Neural progenitor cell (in vitro differentiated cells): ENCODE measurements around the gene RPL10. TPM values are rescaled to one million over a fixed set of nuclear protein-coding genes. Genes with fewer than 3 reads are reported as not detected.

Experiments used
- DNase-seq: peaks from one replicate; pipeline ENCODE4 v3.0.0-alpha.2; 2016; ENCODE audit warnings: low spot score
- H2AFZ ChIP-seq: fragments of 200-600 bp; sonication (generic); replicated peaks from 2 replicates; pipeline ENCODE4 v1.6.1; 2016; ENCODE audit warnings: antibody characterized with exemption
- H3F3A ChIP-seq: fragments of 200-600 bp; sonication (generic); 2 replicates; pipeline ENCODE4 v1.6.1; 2016; ENCODE audit warnings: antibody characterized with exemption, low read depth
- H3K27ac ChIP-seq: fragments of 200-600 bp; sonication (generic); 2 replicates; pipeline ENCODE4 v1.5.1; 2016; ENCODE audit warnings: mild to moderate bottlenecking
- H3K27me3 ChIP-seq: fragments of 200-600 bp; sonication (generic); 2 replicates; pipeline ENCODE4 v1.6.1; 2016; ENCODE audit warnings: mild to moderate bottlenecking, moderate library complexity
- H3K36me3 ChIP-seq: fragments of 200-600 bp; sonication (generic); 2 replicates; pipeline ENCODE4 v1.5.1; 2016
- H3K4me1 ChIP-seq: fragments of 200-600 bp; sonication (generic); 2 replicates; pipeline ENCODE4 v1.6.1; 2016; ENCODE audit warnings: mixed run types
- H3K4me2 ChIP-seq: fragments of 200-600 bp; sonication (generic); 2 replicates; pipeline ENCODE4 v1.6.1; 2016
- H3K4me3 ChIP-seq: fragments of 200-600 bp; sonication (generic); 2 replicates; pipeline ENCODE4 v1.5.1; 2016
- H3K79me2 ChIP-seq: fragments of 200-600 bp; sonication (generic); 2 replicates; pipeline ENCODE4 v1.6.1; 2016; ENCODE audit warnings: low read depth
- H3K9ac ChIP-seq: fragments of 200-600 bp; sonication (generic); 2 replicates; pipeline ENCODE4 v1.6.1; 2016
- H3K9me3 ChIP-seq: fragments of 200-600 bp; sonication (generic); 2 replicates; pipeline ENCODE4 v1.5.1; 2016; ENCODE audit warnings: low read depth
- H4K20me1 ChIP-seq: fragments of 200-600 bp; sonication (generic); 2 replicates; pipeline ENCODE4 v1.6.1; 2016; ENCODE audit warnings: low read depth
- H3K27ac Mint-ChIP-seq: 3 replicates; pipeline ENCODE4 v1.8.0; 2021; ENCODE audit warnings: mixed read lengths
- H3K27me3 Mint-ChIP-seq: 2 replicates; pipeline ENCODE4 v1.8.0; 2022; ENCODE audit warnings: low read depth, mild to moderate bottlenecking, inconsistent platforms, moderate library complexity, mixed read lengths; ENCODE audit not compliant: insufficient read depth
- H3K36me3 Mint-ChIP-seq: 3 replicates; pipeline ENCODE4 v1.8.0; 2021; ENCODE audit warnings: mixed read lengths
- H3K4me1 Mint-ChIP-seq: 3 replicates; pipeline ENCODE4 v1.8.0; 2021; ENCODE audit warnings: mixed read lengths
- H3K4me3 Mint-ChIP-seq: 3 replicates; pipeline ENCODE4 v1.8.0; 2021; ENCODE audit warnings: mild to moderate bottlenecking, moderate library complexity, mixed read lengths
- H3K9me3 Mint-ChIP-seq: 3 replicates; pipeline ENCODE4 v1.8.0; 2020; ENCODE audit warnings: mixed read lengths
- EZH2 ChIP-seq: fragments of 200-600 bp; sonication (generic); IDR thresholded peaks from 2 replicates; pipeline ENCODE4 v1.6.1; 2017; ENCODE audit warnings: antibody characterized with exemption, mild to moderate bottlenecking, moderate library complexity
- EZH2phosphoT487 ChIP-seq: fragments of 200-600 bp; sonication (generic); IDR thresholded peaks from 2 replicates; pipeline ENCODE4 v1.6.1; 2017; ENCODE audit warnings: antibody characterized with exemption
- total RNA-seq: library from RNA; depleted of rRNA; stranded (reverse); fragments of >200 nt; gene quantifications from 2 replicates; pipeline ENCODE4 v1.2.3, GENCODE V29; 2015; ENCODE audit warnings: low replicate concordance
- TF ChIP-seq, protein P1 (sequence below): fragments of 200-600 bp; sonication (generic); IDR thresholded peaks from 2 replicates; pipeline ENCODE4 v1.5.1; 2017; ENCODE audit warnings: antibody characterized with exemption, mild to moderate bottlenecking

RPL10 gene
- total RNA-seq, 1 donor from 2014 or later = 4,507 TPM

DNA sequence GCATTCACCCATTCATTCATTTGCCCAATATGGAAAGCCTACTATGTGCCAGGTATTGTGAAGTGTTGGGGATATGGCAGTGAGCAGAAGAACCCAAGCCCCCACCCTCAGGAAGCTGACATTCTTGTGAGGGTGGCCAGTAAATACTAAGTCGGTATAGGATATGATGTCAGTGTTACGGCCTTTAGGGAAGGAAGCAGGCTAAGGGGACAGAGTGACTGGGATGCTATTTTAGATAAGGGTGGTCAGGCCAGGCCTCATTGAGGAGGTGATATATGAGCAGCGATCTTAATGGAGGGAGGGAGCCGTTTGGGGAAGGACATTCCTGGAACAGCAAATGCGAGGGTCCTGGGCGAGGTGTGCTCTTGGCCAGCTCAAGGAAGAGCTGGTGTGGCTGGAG is 32.3 kb downstream of the RPL10 start:
- peak overlapping the region; percentile 30 for H3K4me3 Mint-ChIP-seq
- H3K4me1 Mint-ChIP-seq = peaks cover 15% of the 10 kb centered on the region
- Histone ChIP-seq H3K9ac (no peak overlapping the region), H3K79me2 (peaks cover 16% of the 10 kb centered on the region), H3F3A (peaks cover 7% of the 10 kb centered on the region), H3K4me3 (no peak overlapping the region), H3K4me2 (no peak overlapping the region), H3K9me3 (no peaks in the 10 kb centered on the region), H3K27me3 (no peaks in the 10 kb centered on the region), H3K36me3 (no peaks in the 10 kb centered on the region), H3K27ac (no peak overlapping the region), H4K20me1 (no peaks in the 10 kb centered on the region), H2AFZ (no peak overlapping the region), H3K4me1 (no peaks in the 10 kb centered on the region)
- peaks cover 6% of the 10 kb centered on the region for H3K36me3 Mint-ChIP-seq
- H3K27me3 Mint-ChIP-seq = peaks cover 15% of the 10 kb centered on the region
- H3K27ac Mint-ChIP-seq = no peak overlapping the region
- H3K9me3 Mint-ChIP-seq = peaks cover 22% of the 10 kb centered on the region
- no peak for DNase-seq
- TF ChIP-seq EZH2 (no peak), EZH2phosphoT487 (no peak)
- TF ChIP-seq, protein P1, sequence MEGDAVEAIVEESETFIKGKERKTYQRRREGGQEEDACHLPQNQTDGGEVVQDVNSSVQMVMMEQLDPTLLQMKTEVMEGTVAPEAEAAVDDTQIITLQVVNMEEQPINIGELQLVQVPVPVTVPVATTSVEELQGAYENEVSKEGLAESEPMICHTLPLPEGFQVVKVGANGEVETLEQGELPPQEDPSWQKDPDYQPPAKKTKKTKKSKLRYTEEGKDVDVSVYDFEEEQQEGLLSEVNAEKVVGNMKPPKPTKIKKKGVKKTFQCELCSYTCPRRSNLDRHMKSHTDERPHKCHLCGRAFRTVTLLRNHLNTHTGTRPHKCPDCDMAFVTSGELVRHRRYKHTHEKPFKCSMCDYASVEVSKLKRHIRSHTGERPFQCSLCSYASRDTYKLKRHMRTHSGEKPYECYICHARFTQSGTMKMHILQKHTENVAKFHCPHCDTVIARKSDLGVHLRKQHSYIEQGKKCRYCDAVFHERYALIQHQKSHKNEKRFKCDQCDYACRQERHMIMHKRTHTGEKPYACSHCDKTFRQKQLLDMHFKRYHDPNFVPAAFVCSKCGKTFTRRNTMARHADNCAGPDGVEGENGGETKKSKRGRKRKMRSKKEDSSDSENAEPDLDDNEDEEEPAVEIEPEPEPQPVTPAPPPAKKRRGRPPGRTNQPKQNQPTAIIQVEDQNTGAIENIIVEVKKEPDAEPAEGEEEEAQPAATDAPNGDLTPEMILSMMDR = no peak

DNA sequence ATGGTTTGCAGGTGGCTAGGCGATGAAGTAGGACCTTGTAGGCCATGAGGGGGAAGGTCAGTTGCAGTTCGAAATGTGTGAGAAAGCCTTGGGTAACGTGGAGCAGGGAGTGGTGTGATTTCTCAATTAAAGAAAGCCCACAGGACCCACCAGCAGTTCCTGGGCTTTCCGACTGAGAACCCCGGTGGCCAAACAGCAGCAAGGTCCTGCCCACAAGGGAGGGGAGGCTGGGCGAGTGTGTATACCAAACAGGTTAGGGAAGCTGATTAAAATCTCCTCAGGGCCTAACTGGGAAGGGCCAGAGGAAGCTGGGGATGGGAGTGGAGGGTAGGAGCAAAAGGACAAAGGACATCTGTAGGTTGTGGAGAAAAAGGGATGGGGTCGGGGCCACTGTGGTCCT is 32.7 kb downstream of the RPL10 start:
- Histone ChIP-seq H3K36me3 (no peaks in the 10 kb centered on the region), H3K9me3 (no peaks in the 10 kb centered on the region), H3F3A (peaks cover 10% of the 10 kb centered on the region), H4K20me1 (no peaks in the 10 kb centered on the region), H3K27ac (no peak overlapping the region), H3K4me3 (no peak overlapping the region), H3K4me1 (no peaks in the 10 kb centered on the region), H3K79me2 (peaks cover 16% of the 10 kb centered on the region), H3K4me2 (no peak overlapping the region), H3K9ac (no peak overlapping the region), H3K27me3 (no peaks in the 10 kb centered on the region), H2AFZ (no peak overlapping the region)
- Mint-ChIP-seq H3K4me3 (peak overlapping the region; percentile 30), H3K27ac (no peak overlapping the region), H3K27me3 (peaks cover 16% of the 10 kb centered on the region), H3K4me1 (peaks cover 16% of the 10 kb centered on the region), H3K36me3 (peaks cover 6% of the 10 kb centered on the region), H3K9me3 (peaks cover 23% of the 10 kb centered on the region)
- TF ChIP-seq EZH2 = no peak
- no peak for TF ChIP-seq EZH2phosphoT487
- TF ChIP-seq, protein P1 = no peak
- DNase-seq = no peak

DNA sequence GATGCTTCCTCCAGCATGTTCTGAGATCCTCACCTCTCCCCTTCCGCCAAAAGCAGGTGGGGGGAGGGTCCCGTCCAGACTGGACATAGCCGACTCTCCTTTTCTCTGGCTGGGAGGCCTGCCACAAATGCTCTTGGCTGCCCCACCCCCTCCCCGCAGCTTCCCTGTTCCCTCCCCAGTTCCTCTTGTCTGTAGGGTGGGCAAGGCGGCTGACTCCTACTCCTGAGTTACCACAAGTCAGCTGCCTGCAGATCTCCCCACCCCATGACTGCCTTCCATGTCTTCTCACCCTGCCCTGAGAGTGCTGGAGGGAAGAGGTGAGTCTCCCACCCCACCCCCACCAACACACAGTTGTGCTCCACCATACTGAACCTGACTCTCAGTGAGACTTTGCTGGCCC is 33.2 kb downstream of the RPL10 start:
- Histone ChIP-seq H4K20me1 (no peaks in the 10 kb centered on the region), H3K9me3 (no peaks in the 10 kb centered on the region), H3K79me2 (peaks cover 16% of the 10 kb centered on the region), H3K27ac (no peak overlapping the region), H3K4me3 (no peak overlapping the region), H3K9ac (no peak overlapping the region), H3K27me3 (no peaks in the 10 kb centered on the region), H3F3A (peaks cover 14% of the 10 kb centered on the region), H2AFZ (no peak overlapping the region), H3K36me3 (no peaks in the 10 kb centered on the region), H3K4me1 (no peaks in the 10 kb centered on the region), H3K4me2 (no peak overlapping the region)
- Mint-ChIP-seq H3K4me3 (no peak overlapping the region), H3K4me1 (peaks cover 20% of the 10 kb centered on the region), H3K36me3 (peaks cover 10% of the 10 kb centered on the region), H3K27me3 (peaks cover 16% of the 10 kb centered on the region), H3K27ac (no peak overlapping the region), H3K9me3 (peaks cover 27% of the 10 kb centered on the region)
- TF ChIP-seq, protein P1 = no peak
- TF ChIP-seq EZH2phosphoT487 = no peak
- TF ChIP-seq EZH2 = no peak
- DNase-seq = no peak
